OCI-M2 (cell line): ENCODE data around the gene GPX6.
A peak's percentile ranks its signal among the peaks of the same experiment; 100 is the strongest.
"Not testable (repeated sequence)": the region's sequence is repeated elsewhere in the genome, so short reads cannot be mapped to it uniquely, and the experiment has no call there.

Source experiments
- DNase-seq: peaks from one replicate; lab custom pipeline; 2025; ENCODE audit not compliant: unreplicated experiment; lab: John Stamatoyannopoulos, UW

The GPX6 gene

GRCh38 chr6:28525496-28526039 lies 10.0 kb upstream of the GPX6 start, which contains the start of gene GPX5:
Gene GPX5, plus strand, starts transcription at chr6:28525881. Its CDS starts 133 bp downstream, at chr6:28526014.
- no peak for DNase-seq

DNA sequence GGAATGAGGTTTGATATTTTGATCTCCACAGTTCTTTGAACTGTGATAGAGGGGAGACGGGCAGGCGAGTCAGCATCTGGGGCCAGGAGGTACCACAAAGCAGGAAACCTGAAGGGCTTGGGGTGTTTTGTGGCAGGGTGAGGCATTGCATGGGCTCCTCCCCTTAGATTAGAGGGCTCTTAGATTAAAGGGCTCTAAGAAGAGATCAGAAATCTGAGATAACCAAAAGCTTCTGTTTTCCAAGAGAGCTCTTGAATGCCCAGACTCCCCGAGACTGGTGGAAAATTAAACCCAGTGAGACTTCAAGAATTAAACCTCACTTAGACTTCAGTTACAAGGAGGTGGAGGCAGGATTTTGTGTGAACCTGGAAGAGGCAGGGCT lies 7.6 kb upstream of the GPX6 start:
- DNase-seq, result no peak

DNA sequence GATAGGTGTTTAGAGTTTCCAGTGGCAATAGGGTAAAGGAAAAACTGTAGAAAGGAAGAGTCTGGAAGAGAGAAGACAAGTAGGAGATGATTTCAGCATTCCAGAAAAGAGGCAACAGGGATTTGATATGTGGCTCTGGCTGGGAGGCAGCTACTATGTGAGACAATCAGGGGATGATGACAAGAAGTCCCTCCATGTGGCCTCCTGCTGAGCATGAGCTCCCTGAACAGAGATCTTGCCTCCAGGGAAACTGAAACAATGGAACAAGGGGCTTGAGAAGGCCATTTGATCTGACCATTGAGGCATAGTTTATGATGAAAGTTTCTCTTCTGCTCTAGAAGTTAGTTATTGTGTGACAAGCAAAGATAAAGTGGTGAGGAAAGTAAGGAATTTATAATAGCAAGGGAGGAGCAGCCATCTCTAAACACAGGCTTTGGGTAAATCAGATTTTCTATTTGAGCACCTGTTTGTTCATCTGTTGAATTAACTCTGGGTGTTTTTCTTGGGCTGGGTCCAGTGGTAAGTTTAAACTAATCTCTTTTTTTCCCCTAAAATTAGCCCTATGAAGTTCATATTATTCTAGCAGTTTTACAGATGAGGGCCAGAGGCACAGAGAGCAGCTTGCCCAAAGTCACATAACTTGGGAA lies 7.1 kb upstream of the GPX6 start:
- no peak for DNase-seq

DNA sequence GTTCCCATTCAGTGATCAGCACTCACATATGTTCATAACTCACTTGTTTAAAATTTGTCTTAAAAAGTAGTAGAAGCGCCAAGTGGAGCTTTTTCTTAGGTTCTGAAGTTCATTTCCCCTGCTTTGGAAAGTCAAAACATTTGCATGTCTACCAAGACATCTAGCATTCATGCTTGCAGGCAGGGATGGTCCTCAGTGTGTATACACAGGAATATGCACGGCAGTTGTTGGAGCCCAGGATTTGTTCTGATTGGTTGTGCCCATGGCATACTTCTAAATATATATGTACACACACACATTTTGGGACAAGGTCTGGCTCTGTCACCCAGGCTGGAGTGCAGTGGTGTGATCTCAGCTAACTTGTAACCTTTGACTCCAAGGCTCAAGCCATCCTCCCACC lies 2.4 kb upstream of the GPX6 start:
- no peak for DNase-seq

- DNase-seq, result not testable (repeated sequence)
These were observed 3.2 kb downstream of the GPX6 start for GRCh38 chr6:28512387-28512786.

DNA sequence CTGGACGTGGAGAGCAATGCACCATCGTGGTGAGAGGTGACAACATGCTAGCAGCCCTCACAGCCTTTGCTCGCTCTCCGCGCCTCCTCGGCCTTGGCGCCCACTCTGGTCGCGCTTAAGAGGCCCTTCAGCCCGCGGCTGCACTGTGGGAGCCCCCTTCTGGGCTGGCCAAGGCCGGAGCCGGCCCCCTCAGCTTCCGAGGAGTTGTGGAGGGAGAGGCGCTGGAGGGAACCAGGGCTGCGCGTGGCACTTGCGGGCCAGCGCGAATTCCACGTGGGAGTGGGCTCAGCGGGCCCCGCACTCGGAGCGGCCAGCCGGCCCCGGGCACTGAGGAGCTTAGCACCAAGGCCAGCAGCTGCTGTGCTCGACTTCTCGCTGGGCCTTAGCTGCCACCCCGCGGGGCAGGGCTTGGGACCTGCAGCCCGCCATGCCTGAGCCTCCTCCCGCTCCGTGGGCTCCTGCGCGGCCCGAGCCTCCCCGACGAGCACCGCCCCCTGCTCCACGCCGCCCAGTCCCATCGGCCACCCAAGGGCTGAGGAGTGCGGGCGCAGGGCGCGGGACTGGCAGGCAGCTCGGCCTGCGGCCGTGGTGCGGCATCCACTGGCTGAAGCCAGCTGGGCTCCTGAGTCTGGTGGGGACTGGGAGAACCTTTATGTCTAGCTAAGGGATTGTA lies 3.8 kb downstream of the GPX6 start:
- DNase-seq, result no peak

- no peak for DNase-seq
These were observed 8.7 kb downstream of the GPX6 start for GRCh38 chr6:28506807-28507475.

DNA sequence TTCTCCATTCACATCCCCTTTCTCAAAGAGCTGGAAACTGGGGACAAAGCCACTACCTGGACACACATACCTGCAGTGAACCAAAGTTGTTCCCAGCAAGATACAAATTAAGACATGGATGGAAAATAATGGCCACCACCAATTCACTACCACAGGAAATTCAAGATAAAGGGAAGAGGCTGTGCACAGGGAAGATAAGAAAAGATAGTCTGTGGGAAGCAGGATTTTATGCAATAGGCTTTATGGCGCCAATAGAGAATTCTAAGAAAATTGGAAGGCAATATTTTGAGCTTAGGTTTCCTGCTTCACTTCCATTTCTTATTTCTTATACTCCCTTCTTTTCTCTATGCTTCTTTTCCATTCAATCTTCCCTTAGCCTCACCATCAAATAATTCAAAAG lies 9.9 kb downstream of the GPX6 start:
- no peak for DNase-seq

- not testable (repeated sequence) for DNase-seq
These were observed 12.8 kb downstream of the GPX6 start for GRCh38 chr6:28502709-28503305.

- not testable (repeated sequence) for DNase-seq
These were observed 13.5 kb downstream of the GPX6 start for GRCh38 chr6:28502136-28502535.

DNA sequence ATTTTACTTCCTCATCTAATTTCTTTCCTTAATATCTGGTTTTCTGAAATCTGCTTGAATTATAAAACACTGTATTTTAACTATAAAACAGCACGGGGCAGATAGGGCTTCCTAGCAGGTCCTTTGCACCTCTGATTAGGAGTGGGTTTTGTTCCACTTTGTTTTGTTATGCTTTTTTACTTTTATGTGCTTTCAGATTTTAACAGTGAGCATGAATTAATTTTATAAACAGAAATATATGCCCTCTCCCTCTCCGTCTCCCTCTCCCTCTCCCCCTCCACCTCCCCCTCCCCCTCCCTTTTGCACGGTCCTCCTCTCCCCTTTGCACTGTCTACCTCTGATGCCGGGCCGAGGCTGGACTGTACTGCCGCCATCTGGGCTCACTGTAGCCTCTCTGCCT lies 14.3 kb downstream of the GPX6 start:
- DNase-seq, result no peak

- DNase-seq, result no peak
These were observed 17.7 kb downstream of the GPX6 start for GRCh38 chr6:28497893-28498292.

GRCh38 chr6:28497306-28497705 lies 18.3 kb downstream of the GPX6 start:
- no peak for DNase-seq

DNA sequence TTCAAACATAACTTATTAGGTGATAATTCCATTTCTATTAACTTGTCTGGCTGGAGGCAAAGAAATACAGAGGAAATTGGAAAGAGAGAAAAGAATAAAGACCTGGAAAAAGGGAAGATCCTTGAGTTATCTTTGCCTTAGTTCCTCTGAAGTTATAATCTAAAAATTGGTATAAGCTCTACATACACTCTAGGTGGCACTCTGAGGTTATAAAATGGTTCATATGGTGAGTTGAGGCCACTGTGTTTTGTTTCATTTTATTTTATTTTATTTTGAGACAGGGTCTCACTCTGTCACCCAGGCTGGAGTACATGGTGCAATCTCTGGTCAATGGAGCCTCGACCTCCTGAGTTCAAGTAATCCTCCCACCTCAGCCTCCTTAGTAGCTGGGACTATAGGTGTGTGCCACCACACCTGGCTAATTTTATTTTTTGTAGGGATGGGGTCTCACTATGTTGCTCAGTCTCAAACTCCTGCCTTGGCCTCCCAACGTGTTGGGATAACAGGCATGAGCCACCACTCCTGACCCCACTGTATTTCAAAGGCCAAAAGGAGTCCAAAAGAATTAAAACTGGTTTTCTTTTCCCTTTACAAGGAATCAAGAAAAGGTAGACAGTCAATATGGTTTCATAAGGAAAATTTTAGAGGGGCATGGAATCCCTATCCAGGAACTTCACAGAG lies 19.4 kb downstream of the GPX6 start:
- no peak for DNase-seq

- DNase-seq, result no peak
These were observed 23.6 kb downstream of the GPX6 start for GRCh38 chr6:28491984-28492317.

DNA sequence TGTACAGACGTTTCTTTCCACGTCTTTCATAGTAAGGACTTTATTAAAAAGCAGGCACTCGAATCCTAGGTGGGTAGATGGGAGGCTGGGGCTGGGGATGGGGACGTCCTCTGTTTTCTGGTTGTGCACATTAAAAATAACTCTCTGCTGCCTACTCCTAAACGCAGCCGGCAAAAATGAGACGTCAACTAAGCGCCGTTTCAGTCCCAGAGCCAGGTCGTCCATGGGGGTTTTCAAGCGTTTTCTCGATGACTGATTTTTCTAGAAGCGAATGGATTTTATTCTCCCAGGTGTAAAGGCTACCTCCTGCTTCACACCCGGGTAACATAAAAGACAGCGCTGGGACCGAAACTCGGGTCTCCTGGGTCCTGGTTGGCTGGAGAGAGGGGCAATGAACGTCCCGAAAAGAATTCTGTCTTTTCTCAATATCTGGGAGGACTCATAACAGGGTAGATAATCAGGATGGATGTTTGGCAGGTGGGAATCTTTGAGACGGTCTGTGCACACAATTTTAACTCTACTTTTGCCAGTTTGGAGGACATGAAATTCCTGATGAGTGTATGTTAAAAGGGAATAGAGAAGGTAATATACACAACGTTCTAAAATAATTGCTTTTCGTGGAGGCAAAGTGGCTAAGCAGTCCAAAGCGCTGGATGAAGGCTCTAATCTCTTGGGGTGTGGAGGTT lies 25.2 kb downstream of the GPX6 start:
- no peak for DNase-seq

DNA sequence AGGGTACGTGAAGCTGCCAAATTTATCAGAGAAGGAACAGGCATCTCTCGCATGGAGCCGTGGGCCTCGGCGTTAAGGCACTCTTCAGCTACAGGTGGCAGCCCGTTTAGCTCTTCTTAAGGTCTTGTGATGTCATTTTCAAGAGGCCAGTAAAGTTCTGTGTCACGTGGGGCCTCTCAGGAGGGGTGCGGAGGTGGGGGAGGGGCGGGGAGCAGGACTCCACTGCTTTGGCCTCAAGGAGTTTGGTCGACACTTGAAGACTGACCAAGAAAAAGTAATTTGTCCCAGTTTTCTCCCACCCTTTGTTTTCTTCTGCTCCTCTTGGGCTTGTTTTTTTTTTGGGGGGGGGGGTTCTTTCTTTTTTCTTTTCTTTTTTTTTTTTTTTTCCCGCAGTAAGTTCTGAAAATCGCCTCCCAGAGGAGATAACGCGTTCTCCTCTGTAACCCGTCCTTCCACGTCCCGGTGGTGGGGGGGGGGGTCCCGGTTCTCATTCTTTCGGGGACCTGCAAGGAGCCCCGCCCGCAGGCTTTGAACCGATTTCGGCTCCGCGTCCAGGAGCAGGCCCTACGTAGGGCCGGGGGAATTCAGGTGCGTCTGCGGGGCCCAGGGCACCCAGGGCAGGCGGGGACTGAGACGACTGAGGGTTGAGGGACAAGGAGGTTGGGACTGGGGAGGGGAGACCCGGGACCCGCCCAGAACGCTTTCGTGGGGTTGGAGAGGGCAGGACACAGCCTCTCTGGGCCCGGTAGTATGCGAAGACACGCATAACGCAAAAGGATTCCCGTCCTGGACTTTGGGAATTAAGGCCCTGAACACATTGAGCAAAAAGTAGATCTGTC lies 26.0 kb downstream of the GPX6 start:
- no peak for DNase-seq

DNA sequence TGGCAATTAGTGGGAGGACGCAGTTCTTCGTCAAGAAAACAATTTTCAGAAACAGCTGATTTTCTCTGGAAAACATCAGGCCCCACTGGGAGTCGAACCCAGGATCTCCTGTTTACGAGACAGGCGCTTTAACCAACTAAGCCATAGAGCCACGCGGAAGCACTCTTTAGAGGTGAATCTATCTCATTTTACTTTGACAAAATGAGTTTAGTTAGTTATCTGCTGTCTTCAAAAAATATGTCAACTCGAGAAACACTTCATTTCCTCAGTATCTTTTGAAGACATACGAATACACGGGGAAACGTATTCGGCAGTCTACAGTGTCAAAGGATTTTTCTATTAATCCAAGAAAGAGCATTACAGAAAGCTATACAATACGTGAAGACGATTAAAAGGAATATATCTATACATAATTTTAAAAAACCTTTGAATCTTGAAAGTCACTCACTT lies 26.7 kb downstream of the GPX6 start:
- DNase-seq, result peak; percentile 56

DNA sequence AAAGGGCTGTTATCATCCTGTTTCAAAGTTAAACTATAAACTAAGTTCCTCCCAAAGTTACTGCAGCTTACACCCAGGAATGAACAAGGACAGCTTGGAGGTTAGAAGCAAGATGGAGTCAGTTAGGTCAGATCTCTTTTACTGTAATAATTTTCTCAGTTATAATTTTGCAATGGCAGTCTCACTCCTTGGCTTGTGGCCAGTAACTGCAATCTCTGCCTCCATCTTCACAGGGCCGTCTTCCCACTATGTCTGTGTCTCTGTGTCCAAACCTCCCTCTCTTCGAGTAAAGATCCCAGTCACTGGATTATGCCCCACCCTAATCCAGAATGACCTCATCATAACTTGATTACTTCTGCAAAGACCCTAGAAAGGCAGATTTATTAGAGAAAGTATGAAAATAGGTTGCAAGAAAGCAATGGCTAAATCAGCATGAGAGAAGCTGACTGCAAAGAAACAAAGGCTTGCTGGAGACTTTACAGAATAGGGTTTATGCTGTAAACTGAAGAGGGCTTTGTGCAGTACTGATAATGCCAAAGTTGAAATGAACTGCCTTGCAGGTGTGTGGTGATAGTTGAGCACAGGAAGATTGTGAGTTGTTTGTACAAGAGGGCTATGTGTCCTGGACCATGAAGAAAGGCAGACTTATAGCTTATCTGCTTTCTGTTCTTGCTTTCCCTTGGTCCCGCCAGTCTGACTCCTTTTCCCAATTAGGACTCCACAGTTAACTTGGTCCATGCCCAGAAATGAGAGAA lies 28.4 kb downstream of the GPX6 start:
- DNase-seq, result no peak
